Measurements from ENCODE around the gene KRT32. TPM values are rescaled to one million over a fixed set of nuclear protein-coding genes. Genes with fewer than 3 reads are reported as not detected.

Gene KRT32
- total RNA-seq, 4 donors from 2014 or later, result not detected

GRCh38 chr17:41413982-41414381 is 53.2 kb downstream of the KRT32 start:
- Histone ChIP-seq H3K27ac (peak overlapping the region in 1 of 2 donors; percentile 17), H3K4me3 (no peak overlapping the region), H3K4me1 (peaks cover 0 to 3% of the 10 kb centered on the region in 2 donors), H3K9me3 (no peaks in the 10 kb centered on the region), H3K36me3 (no peaks in the 10 kb centered on the region), H3K27me3 (no peaks in the 10 kb centered on the region)
- no peak for DNase-seq
- TF ChIP-seq CTCF (IDR thresholded peaks at IDR 0.05) (no peak), POLR2A (IDR thresholded peaks at IDR 0.05) (no peak)
- intact Hi-C loops (cut with DNase I; ENCODE audit: low total_unique reads), result no loop called here

- TF ChIP-seq POLR2A (IDR thresholded peaks at IDR 0.05) (no peak), CTCF (IDR thresholded peaks at IDR 0.05) (no peak)
- H3K27ac ChIP-seq, result no peak overlapping the region
- no peaks in the 10 kb centered on the region for H3K9me3 ChIP-seq
- H3K4me1 ChIP-seq, result peaks cover 0 to 3% of the 10 kb centered on the region in 2 donors
- H3K36me3 ChIP-seq, result no peaks in the 10 kb centered on the region
- intact Hi-C loops (cut with DNase I; ENCODE audit: low total_unique reads), result no loop called here
- H3K4me3 ChIP-seq, result no peak overlapping the region
- DNase-seq, result no peak
- H3K27me3 ChIP-seq, result no peaks in the 10 kb centered on the region
These were observed 53.7 kb downstream of the KRT32 start for GRCh38 chr17:41413353-41413957.

- Histone ChIP-seq H3K4me1 (no peaks in the 10 kb centered on the region), H3K36me3 (no peaks in the 10 kb centered on the region), H3K27me3 (no peaks in the 10 kb centered on the region), H3K4me3 (no peak overlapping the region), H3K27ac (no peak overlapping the region), H3K9me3 (no peaks in the 10 kb centered on the region)
- no peak for TF ChIP-seq POLR2A (IDR thresholded peaks at IDR 0.05)
- no peak for TF ChIP-seq CTCF (IDR thresholded peaks at IDR 0.05)
- no peak for DNase-seq
- intact Hi-C loops (cut with DNase I; ENCODE audit: low total_unique reads), result no loop called here
These were observed 55.9 kb downstream of the KRT32 start for GRCh38 chr17:41411072-41411840.

Small RNA genes lying within 50 kb of the gene (microRNA-seq; reads per million reads assigned to microRNA genes)
- gene MIR6510 (ENCODE audit: borderline microRNAs expressed, borderline replicate concordance), result not detected

Small RNA genes lying within 50 kb of the gene (small RNA-seq; reads per million reads assigned to genes)
- not detected for gene RNU2-32P

Other genes with a start within 250 kb of the KRT32 start
- gene KRTAP9-2, start 240.7 kb downstream of the KRT32 start, total RNA-seq, result not detected
- not detected for gene KRTAP9-3, start 234.9 kb downstream of the KRT32 start, total RNA-seq
- not detected for gene KRTAP9-8, start 229.4 kb downstream of the KRT32 start, total RNA-seq
- not detected for gene KRTAP9-4, start 217.7 kb downstream of the KRT32 start, total RNA-seq
- gene KRTAP9-9, start 212.0 kb downstream of the KRT32 start, total RNA-seq, result not detected
- not detected for gene KRTAP9-6, start 202.0 kb downstream of the KRT32 start, total RNA-seq
- gene KRTAP9-7, start 191.7 kb downstream of the KRT32 start, total RNA-seq, result not detected
- not detected for gene KRTAP29-1, start 164.5 kb downstream of the KRT32 start, total RNA-seq
- not detected for gene KRTAP16-1, start 158.1 kb downstream of the KRT32 start, total RNA-seq
- not detected for gene KRTAP17-1, start 151.7 kb downstream of the KRT32 start, total RNA-seq
- not detected for gene KRT33A, start 116.6 kb downstream of the KRT32 start, total RNA-seq
- gene KRT33B, start 97.6 kb downstream of the KRT32 start, total RNA-seq, result not detected
- under 1 TPM in 1 of 4 donors, not detected in 3; 0.28 TPM for gene KRT34, start 85.1 kb downstream of the KRT32 start, total RNA-seq
- gene KRT31, start 69.8 kb downstream of the KRT32 start, total RNA-seq, result not detected
- not detected for gene KRT37, start 42.8 kb downstream of the KRT32 start, total RNA-seq
- gene KRT38, start 26.4 kb downstream of the KRT32 start, total RNA-seq, result not detected
- gene KRT35, start 13.8 kb upstream of the KRT32 start, total RNA-seq, result not detected
- not detected for gene KRT36, start 22.5 kb upstream of the KRT32 start, total RNA-seq
- 1 to 10 TPM; 1.5 to 6.4 (median 3.0) TPM for gene KRT13, start 38.2 kb upstream of the KRT32 start, total RNA-seq
- gene KRT15, start 51.5 kb upstream of the KRT32 start, total RNA-seq, result 10 to 100 TPM in 1 of 4 donors, 1 to 10 TPM in 1, under 1 TPM in 1, not detected in 1; 0.41 to 11.5 (median 1.6) TPM
- gene KRT19, start 60.9 kb upstream of the KRT32 start, total RNA-seq, result 100 to 1,000 TPM in 2 of 4 donors, 10 to 100 TPM in 1, under 1 TPM in 1; 0.88 to 120 (median 77.2) TPM
- gene KRT9, start 104.7 kb upstream of the KRT32 start, total RNA-seq, result under 1 TPM in 1 of 4 donors, not detected in 3; 0.21 TPM
- under 1 TPM in 2 of 4 donors, not detected in 2; 0.52 to 0.90 TPM for gene KRT14, start 119.5 kb upstream of the KRT32 start, total RNA-seq
- not detected for gene KRT16, start 145.4 kb upstream of the KRT32 start, total RNA-seq
- 10 to 100 TPM in 1 of 4 donors, under 1 TPM in 1, not detected in 2; 0.70 to 12.6 TPM for gene KRT17, start 157.2 kb upstream of the KRT32 start, total RNA-seq
- 100 to 1,000 TPM in 3 of 4 donors, 10 to 100 TPM in 1; 83.5 to 796 (median 199) TPM for gene EIF1, start 221.5 kb upstream of the KRT32 start, total RNA-seq
- not detected for gene GAST, start 244.9 kb upstream of the KRT32 start, total RNA-seq